HG02852 (cell line): Measurements from ENCODE around the gene ZMYM4.

Experiments
- ATAC-seq: cut with Tn5 transposase; IDR thresholded peaks from one replicate; pipeline ENCODE4 v1.9.1; 2021; ENCODE audit warnings: mild to moderate bottlenecking, moderate library complexity; ENCODE audit not compliant: unreplicated experiment

The ZMYM4 gene

GRCh38 chr1:35274197-35274596 lies 5.7 kb downstream of the ZMYM4 start:
- no peak for ATAC-seq

GRCh38 chr1:35278886-35279554 lies 10.5 kb downstream of the ZMYM4 start:
- no peak for ATAC-seq

- no peak for ATAC-seq
Observed at GRCh38 chr1:35279555-35279904, 11.0 kb downstream of the ZMYM4 start.

- ATAC-seq, result no peak
Observed at GRCh38 chr1:35280006-35280405, 11.5 kb downstream of the ZMYM4 start.

- no peak for ATAC-seq
Observed at GRCh38 chr1:35281565-35281964, 13.1 kb downstream of the ZMYM4 start.

- ATAC-seq, result no peak
Observed at GRCh38 chr1:35282172-35282571, 13.7 kb downstream of the ZMYM4 start.

GRCh38 chr1:35284852-35285251 lies 16.3 kb downstream of the ZMYM4 start:
- no peak for ATAC-seq

- no peak for ATAC-seq
Observed at GRCh38 chr1:35285771-35286606, 17.5 kb downstream of the ZMYM4 start.

GRCh38 chr1:35287807-35288640 lies 19.5 kb downstream of the ZMYM4 start:
- ATAC-seq, result no peak

GRCh38 chr1:35288761-35289160 lies 20.3 kb downstream of the ZMYM4 start:
- ATAC-seq, result no peak

GRCh38 chr1:35290452-35290851 lies 21.9 kb downstream of the ZMYM4 start:
- ATAC-seq, result no peak

GRCh38 chr1:35294809-35295208 lies 26.3 kb downstream of the ZMYM4 start:
- ATAC-seq, result no peak

- ATAC-seq, result no peak
Observed at GRCh38 chr1:35297886-35298285, 29.4 kb downstream of the ZMYM4 start.

- no peak for ATAC-seq
Observed at GRCh38 chr1:35298464-35298863, 30.0 kb downstream of the ZMYM4 start.

- no peak for ATAC-seq
Observed at GRCh38 chr1:35300376-35300775, 31.9 kb downstream of the ZMYM4 start.

GRCh38 chr1:35301674-35302392 lies 33.3 kb downstream of the ZMYM4 start:
- ATAC-seq, result no peak

GRCh38 chr1:35305383-35305782 lies 36.9 kb downstream of the ZMYM4 start:
- ATAC-seq, result no peak

GRCh38 chr1:35315649-35316048 lies 47.1 kb downstream of the ZMYM4 start:
- ATAC-seq, result no peak

- ATAC-seq, result no peak
Observed at GRCh38 chr1:35316264-35316663, 47.8 kb downstream of the ZMYM4 start.

- no peak for ATAC-seq
Observed at GRCh38 chr1:35319988-35320713, 51.6 kb downstream of the ZMYM4 start.
